A204.1 (cell line): ENCODE data around the gene FAM78A.
"Not testable (repeated sequence)": the region's sequence is repeated elsewhere in the genome, so short reads cannot be mapped to it uniquely, and the experiment has no call there.

ENCODE experiments used
- FAIRE-seq: peaks from 2 replicates; lab custom pipeline; 2012; peaks lifted over from hg19 to GRCh38; lab: Jason Lieb, UNC

The FAM78A gene

GRCh38 chr9:131236761-131237160 is 39.5 kb downstream of the FAM78A start:
- no peak for FAIRE-seq

DNA sequence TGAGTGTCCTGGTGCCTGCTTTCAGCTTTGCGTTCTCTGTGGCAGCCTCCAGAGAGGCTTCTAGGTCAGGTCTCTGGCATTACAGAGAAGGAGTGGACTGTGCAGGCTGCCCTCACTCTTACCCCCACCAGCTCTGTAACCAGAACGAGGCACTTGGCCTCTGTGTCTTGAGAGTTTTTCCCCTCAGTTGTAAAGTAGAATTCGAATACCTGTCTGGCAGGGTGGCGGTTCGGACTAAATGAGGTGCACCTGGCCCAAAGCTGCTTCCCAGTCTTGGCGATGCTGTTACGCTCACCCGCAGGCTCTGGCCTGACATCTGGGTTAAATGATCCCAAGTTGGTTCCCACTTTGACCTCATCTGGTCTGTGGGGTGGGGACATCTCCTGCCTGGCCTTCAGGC is 40.1 kb downstream of the FAM78A start:
- FAIRE-seq = no peak

- no peak for FAIRE-seq
Observed at GRCh38 chr9:131235480-131235851, 40.8 kb downstream of the FAM78A start.

GRCh38 chr9:131234799-131235479 is 41.4 kb downstream of the FAM78A start:
- FAIRE-seq = no peak

DNA sequence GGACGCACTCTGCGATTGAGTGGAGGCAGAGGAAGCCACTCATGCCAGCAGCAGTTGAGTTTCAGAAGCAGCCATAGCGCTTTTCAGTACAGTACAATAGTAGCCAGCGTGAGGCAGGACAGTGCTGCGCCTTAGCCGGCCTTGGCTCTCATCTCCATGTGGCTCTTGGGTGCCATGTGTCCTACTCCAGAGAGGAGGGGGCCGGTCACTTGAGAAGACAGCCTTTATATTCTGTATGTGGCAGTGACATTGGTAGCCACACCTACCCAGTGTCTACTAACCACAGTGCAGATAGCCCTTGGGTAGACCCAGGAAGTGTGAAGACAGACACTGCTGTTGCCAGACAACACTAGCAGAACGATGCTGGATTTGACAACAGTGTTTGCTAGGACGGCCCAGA is 42.3 kb downstream of the FAM78A start:
- no peak for FAIRE-seq

- FAIRE-seq = no peak
Observed at GRCh38 chr9:131233556-131233955, 42.8 kb downstream of the FAM78A start.

DNA sequence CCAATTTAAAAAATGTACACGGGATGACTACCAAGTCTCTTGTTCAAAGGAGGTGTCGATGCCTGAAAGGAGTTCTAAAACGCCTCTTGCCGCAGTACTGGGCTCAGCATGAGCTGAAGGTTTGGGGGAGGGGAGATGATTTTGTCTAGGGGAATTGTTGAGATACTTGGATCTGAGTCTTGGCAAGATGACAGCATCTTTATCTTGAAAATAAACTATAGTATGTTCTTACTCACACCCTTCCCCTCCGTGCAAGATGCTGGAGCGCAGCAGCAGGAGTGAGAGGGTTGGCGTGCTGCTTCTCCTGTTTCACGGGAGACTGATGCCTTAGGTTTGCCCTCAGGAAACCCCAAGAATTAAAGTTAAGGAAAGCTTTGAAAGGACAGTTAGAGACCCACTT is 47.3 kb downstream of the FAM78A start:
- FAIRE-seq = no peak

DNA sequence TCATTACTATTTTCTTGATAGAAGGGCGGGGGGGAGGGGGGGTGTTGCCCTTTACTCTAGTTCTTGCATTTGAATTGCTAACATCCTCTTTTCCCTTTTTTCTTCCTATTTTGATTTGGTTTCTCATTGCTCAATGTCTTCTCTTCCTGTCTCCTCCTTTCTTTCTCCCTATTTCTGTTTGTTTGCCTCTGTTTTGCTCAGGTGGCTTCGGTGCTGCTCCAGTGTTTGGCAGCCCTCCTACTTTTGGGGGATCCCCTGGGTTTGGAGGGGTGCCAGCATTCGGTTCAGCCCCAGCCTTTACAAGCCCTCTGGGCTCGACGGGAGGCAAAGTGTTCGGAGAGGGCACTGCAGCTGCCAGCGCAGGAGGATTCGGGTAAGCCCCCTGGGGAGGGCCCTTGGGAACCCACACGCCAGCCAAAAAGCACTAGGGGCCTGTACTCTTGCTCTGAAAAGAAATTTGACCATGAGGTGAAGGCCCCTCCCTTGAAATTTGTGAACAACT is 48.3 kb downstream of the FAM78A start:
- FAIRE-seq = no peak

DNA sequence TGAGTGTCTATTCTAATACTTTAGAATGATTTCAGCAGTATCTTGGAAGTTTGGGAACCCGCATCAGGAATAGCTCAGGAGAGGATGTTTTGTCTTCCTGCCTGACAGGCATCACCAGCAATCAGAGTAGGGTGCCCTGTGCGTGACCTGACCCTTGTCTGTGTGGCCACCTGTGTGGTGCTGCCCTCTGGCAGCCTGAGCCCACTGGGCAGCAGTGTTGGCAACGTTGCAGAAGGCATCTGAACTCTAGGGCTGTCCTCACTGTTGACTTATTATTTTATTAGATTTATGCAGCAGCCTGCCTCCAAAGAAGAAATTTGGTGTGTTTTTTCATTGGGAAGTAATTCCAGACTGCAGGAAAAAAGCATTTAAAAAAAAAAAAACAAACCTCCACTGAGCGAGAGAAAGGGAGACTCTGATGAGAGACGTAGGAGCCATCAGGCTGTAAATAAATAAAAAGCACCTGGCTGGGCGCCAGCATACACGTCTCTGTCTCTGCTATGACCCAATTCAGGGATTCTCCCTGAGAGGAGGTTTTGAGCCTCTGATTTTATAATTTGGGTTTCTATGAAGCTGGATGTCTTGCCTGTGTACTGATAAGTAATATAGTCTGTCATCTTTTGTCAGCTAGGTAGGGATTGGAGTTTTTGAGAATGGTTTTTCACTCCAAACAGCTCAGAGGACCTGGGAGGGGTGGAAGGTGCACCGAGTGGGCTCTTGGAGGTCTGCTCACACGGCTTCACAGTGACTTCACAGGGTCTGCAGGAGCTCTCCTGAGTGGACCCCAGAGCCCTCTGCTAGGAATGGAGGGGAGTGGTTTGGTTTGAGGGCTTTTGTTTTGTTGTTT is 49.0 kb downstream of the FAM78A start:
- FAIRE-seq = no peak

DNA sequence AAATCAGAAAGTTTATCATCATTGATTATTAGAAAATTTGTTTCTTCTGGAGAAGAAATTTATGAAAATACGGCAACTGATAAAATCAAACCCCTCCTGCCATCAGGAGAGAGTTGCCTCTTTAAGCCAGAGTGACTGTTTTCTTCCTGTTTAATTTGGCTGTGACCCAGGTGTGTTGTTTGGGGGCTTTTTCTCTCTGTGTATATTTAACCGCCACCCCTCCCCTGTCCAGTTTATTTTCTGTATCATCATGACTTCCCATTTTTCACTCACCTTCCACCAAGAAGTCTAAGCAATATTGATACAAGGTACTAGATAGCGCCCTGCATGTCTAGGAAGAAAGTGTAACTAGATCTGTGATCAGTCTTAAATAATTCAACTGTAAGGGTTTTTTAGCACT is 50.1 kb downstream of the FAM78A start:
- no peak for FAIRE-seq

- FAIRE-seq = no peak
Observed at GRCh38 chr9:131222460-131222859, 53.9 kb downstream of the FAM78A start.

GRCh38 chr9:131220485-131220884 is 55.8 kb downstream of the FAM78A start:
- no peak for FAIRE-seq

GRCh38 chr9:131218370-131218769 is 57.9 kb downstream of the FAM78A start:
- FAIRE-seq = no peak

DNA sequence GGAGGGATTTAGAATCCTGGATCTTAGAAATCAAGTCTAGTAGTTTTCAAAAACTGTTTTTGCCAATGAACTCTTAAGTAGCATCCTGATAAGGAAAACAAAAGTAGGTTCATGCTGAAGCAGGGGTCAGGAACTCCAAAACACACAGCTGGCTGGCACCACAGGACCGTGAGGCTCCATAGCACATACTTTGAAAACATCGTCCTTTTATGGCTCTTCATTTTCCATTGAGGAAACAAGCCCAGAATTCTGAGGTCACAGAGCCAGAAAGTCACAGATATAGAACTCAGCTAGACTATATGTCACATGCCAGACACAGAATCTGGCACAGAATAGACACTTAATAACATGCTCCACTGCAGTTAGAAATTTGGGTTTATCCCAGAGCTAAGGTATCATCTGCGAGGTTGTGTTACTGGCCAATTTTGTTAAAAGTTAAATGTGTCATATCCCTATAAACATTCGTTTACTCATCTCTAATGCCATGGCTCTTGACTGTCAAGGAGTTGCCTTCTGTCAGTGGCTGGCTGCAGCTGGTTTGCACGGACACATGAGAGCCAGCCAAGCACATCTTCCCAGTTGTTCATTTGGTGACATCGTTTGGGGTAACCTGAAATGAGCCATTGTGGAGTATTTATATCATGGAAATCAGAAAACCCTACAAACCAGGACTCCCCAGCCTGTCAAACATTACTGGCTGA is 58.8 kb downstream of the FAM78A start:
- FAIRE-seq = no peak

GRCh38 chr9:131216806-131217205 is 59.5 kb downstream of the FAM78A start:
- FAIRE-seq = no peak

DNA sequence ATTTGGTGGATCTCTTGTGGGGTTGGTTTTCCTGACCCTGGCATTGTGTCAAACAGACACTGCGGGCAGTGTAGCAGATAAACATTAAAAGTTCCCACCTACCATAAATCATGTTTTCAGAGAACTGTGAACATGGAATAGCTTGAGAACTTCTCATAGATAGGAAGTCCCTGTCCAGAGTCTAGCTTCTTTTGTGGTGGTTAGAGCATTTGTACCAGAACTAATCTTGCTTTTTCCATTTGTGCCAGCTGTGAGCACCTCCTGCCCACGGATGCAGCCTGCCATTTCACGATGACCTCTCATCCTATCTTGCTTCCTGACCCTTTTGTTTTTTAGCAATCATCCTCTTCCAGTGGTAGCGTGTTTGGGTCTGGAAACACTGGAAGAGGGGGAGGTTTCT is 61.4 kb downstream of the FAM78A start:
- no peak for FAIRE-seq

DNA sequence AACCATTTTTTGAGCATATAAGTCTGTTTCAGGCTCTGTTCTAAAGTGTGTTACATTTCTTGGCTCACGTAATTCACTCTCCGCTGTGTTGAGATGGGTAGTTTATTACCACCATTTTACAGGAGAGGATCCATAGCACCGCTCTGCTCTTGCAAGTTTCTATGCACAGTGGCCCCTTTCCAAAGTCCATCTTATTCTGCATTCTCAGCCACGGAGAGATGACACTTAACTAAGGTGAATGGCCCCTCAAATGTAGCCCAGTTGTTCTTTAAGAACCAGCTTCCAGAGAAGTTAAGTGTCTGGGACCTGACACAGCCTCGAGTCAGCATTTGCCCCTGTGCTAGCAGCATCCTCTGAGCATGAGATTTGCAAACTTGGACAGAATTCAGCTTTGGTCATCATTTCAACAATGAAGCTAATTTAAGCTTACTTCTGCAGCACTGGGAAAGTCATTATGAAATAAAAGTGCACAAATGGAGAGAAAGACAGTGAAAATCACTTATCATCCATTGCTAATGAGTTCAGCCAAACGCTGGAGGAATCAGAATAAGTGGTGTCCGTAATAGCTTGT is 61.9 kb downstream of the FAM78A start:
- no peak for FAIRE-seq

DNA sequence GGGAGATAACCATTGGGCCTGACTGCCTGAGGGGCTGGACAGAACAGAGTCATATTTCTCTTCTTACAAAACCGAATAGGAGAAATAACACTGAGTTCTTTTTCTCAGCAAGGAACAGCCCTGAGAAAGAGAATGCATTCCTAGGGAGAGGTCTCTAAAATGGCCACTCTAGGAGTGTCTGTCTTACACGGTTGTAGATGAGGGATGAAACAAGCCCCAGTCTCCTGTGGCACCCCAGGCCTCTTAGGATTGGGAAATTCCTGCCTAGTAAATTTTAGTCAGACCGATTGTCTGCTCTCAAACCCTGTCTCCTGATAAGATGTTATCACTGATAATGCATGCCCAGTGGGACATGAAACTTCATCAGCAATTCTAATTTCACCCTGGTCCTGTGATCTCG is 64.4 kb downstream of the FAM78A start:
- FAIRE-seq = not testable (repeated sequence)
